SK-N-SH (cell line): ENCODE data around the gene CEP89. TPM values are rescaled to one million over a fixed set of nuclear protein-coding genes. Genes with fewer than 3 reads are reported as not detected.

Source experiments
- CTCF ChIA-PET: fragments of 300-600, 350-600 bp; formaldehyde crosslinking; extraction: SDS; loops from one replicate; lab custom pipeline; 2021; lab: Yijun Ruan, JAX
- POLR2A ChIA-PET: fragments of 350-600 bp; sonication (Branson Sonifier 250); formaldehyde crosslinking; extraction: SDS; loops from one replicate; lab custom pipeline; 2020; ENCODE audit warnings: antibody characterized with exemption, inconsistent platforms; lab: Yijun Ruan, JAX
- DNase-seq: peaks from one replicate; pipeline ENCODE4 v3.0.0; 2012
- H2AFZ ChIP-seq: fragments of 200-600 bp; sonication (generic); 2 replicates; pipeline ENCODE4 v1.8.1; 2016; ENCODE audit warnings: antibody characterized with exemption, mild to moderate bottlenecking, low read depth
- H3F3A ChIP-seq: fragments of 200-600 bp; sonication (generic); replicated peaks from 2 replicates; pipeline ENCODE3; 2016; ENCODE audit warnings: antibody characterized with exemption, mild to moderate bottlenecking; ENCODE audit not compliant: insufficient read depth
- H3K27ac ChIP-seq, 2 experiments: fragments of 200-500 bp in 1 of 2; fragments of 200-600 bp in 1 of 2; sonication (Bioruptor generic) in 1 of 2; sonication (generic), shearing (Covaris generic) in 1 of 2; 2 replicates each; pipeline versions ENCODE4 v1.5.1 to v1.6.1; 2014 to 2016; ENCODE audit warnings: low read depth in 2 of 2, inconsistent platforms in 1 of 2, low read length in 1 of 2, mild to moderate bottlenecking in 1 of 2, mixed read lengths in 1 of 2
- H3K27me3 ChIP-seq: fragments of 200-600 bp; sonication (generic), shearing (Covaris generic); 2 replicates; pipeline ENCODE4 v1.6.1; 2016; ENCODE audit warnings: mixed run types; ENCODE audit not compliant: insufficient read depth
- H3K36me3 ChIP-seq, 2 experiments: fragments of 200-500 bp in 1 of 2; fragments of 200-600 bp in 1 of 2; sonication (Bioruptor generic) in 1 of 2; sonication (generic) in 1 of 2; replicated peaks in 1 of 2; 2 replicates each; pipeline versions ENCODE3 to v1.5.1; 2014 to 2016; ENCODE audit warnings: low read length in 1 of 2, mild to moderate bottlenecking in 1 of 2; ENCODE audit not compliant: insufficient read depth in 2 of 2, control insufficient read depth in 1 of 2
- H3K4me1 ChIP-seq, 2 experiments: fragments of 200-500 bp in 1 of 2; fragments of 200-600 bp in 1 of 2; sonication (Bioruptor generic) in 1 of 2; sonication (generic), shearing (Covaris generic) in 1 of 2; 2 replicates each; pipeline versions ENCODE4 v1.5.1 to v1.6.1; 2014 to 2016; ENCODE audit warnings: low read depth in 1 of 2, low read length in 1 of 2, mixed run types in 1 of 2; ENCODE audit not compliant: insufficient read depth in 2 of 2, control insufficient read depth in 1 of 2
- H3K4me2 ChIP-seq: fragments of 200-600 bp; sonication (generic), shearing (Covaris generic); 2 replicates; pipeline ENCODE4 v1.6.1; 2017; ENCODE audit warnings: mixed run types
- H3K4me3 ChIP-seq, 2 experiments: fragments of 200-500 bp in 1 of 2; fragments of 200-600 bp in 1 of 2; sonication (Bioruptor generic) in 1 of 2; sonication (generic), shearing (Covaris generic) in 1 of 2; 2 replicates each; pipeline versions ENCODE4 v1.5.1 to v1.8.1; 2014 to 2016; ENCODE audit warnings: low read depth in 2 of 2, inconsistent platforms in 1 of 2, low read length in 1 of 2, mild to moderate bottlenecking in 1 of 2, mixed read lengths in 1 of 2, moderate library complexity in 1 of 2
- H3K79me2 ChIP-seq: fragments of 200-600 bp; sonication (generic); 2 replicates; pipeline ENCODE4 v1.8.1; 2017; ENCODE audit warnings: mild to moderate bottlenecking; ENCODE audit not compliant: insufficient read depth
- H3K9ac ChIP-seq: fragments of 200-600 bp; sonication (generic); 2 replicates; pipeline ENCODE4 v1.6.1; 2017; ENCODE audit warnings: mixed run types
- H3K9me2 ChIP-seq: fragments of 200-600 bp; sonication (generic); 2 replicates; pipeline ENCODE4 v1.6.1; 2017; ENCODE audit warnings: mixed run types
- H3K9me3 ChIP-seq: fragments of 200-600 bp; sonication (generic); 2 replicates; pipeline ENCODE4 v1.6.1; 2017; ENCODE audit warnings: mixed run types, mild to moderate bottlenecking, moderate library complexity
- H4K20me1 ChIP-seq: fragments of 200-600 bp; sonication (generic); 2 replicates; pipeline ENCODE4 v1.6.1; 2017; ENCODE audit warnings: mild to moderate bottlenecking, mixed run types; ENCODE audit not compliant: insufficient read depth
- ELF1 ChIP-seq: IDR thresholded peaks from 2 replicates; pipeline ENCODE4 v1.4.0; 2012
- EP300 ChIP-seq, 2 experiments: IDR thresholded peaks; 2 replicates each; pipeline versions ENCODE4 v1.4.0 to v1.6.1; 2012; ENCODE audit warnings: borderline replicate concordance in 1 of 2, low read depth in 1 of 2, low read length in 1 of 2
- EZH2phosphoT487 ChIP-seq: fragments of 200-600 bp; sonication (generic); IDR thresholded peaks from 2 replicates; pipeline ENCODE4 v1.6.1; 2017; ENCODE audit warnings: low read depth, mixed run types, mild to moderate bottlenecking, antibody characterized with exemption, moderate library complexity, borderline replicate concordance
- FOXJ3 ChIP-seq: sonication (generic); formaldehyde crosslinking; IDR thresholded peaks from 2 replicates; pipeline ENCODE4 v1.5.1; 2020; ENCODE audit warnings: mild to moderate bottlenecking, missing genetic modification reagents
- JUND ChIP-seq: IDR thresholded peaks from 2 replicates; pipeline ENCODE4 v1.4.0; 2012
- MEF2A ChIP-seq: IDR thresholded peaks from 2 replicates; pipeline ENCODE4 v1.4.0; 2012; ENCODE audit warnings: low read depth, borderline replicate concordance
- NFIC ChIP-seq: IDR thresholded peaks from 2 replicates; pipeline ENCODE4 v1.4.0; 2012; ENCODE audit warnings: borderline replicate concordance
- RCOR1 ChIP-seq: fragments of 150-350 bp; IDR thresholded peaks from 2 replicates; pipeline ENCODE4 v1.6.1; 2017; ENCODE audit warnings: antibody characterized with exemption, low read length
- RFX5 ChIP-seq: IDR thresholded peaks from 2 replicates; pipeline ENCODE4 v1.6.1; 2012; ENCODE audit warnings: mild to moderate bottlenecking, improper control_type of control experiment, low read length
- RXRA ChIP-seq: IDR thresholded peaks from 2 replicates; pipeline ENCODE4 v1.4.0; 2012; ENCODE audit warnings: low read depth, mild to moderate bottlenecking, borderline replicate concordance
- TEAD4 ChIP-seq: IDR thresholded peaks from 2 replicates; pipeline ENCODE4 v1.4.0; 2012; ENCODE audit warnings: mild to moderate bottlenecking, borderline replicate concordance; ENCODE audit not compliant: insufficient read depth
- YY1 ChIP-seq: IDR thresholded peaks from 2 replicates; pipeline ENCODE4 v1.4.0; 2012; ENCODE audit warnings: low read depth, mild to moderate bottlenecking
- whole genome bisulfite sequencing: methylation state at CpG from one replicate; pipeline ENCODE4 v1.1.6; 2017; ENCODE audit warnings: low lambda C conversion rate; 5-methylcytosine and 5-hydroxymethylcytosine counted together
- polyA plus RNA-seq, 3 experiments: library from polyadenylated mRNA; depleted of rRNA; stranded (reverse); fragments of >200 nt; gene quantifications; 2 replicates each; pipeline ENCODE4 v1.2.3, GENCODE V29; 2012
- small RNA-seq, 7 experiments: library from RNA; depleted of rRNA; stranded (forward); fragments of <200 nt; gene quantifications; one replicate each; pipeline ENCODE3, GENCODE V24; 2012
- TF ChIP-seq, protein P1 (sequence below): IDR thresholded peaks from 2 replicates; pipeline ENCODE4 v1.4.0; 2012; ENCODE audit warnings: low read depth, borderline replicate concordance

The CEP89 gene
- polyA plus RNA-seq, 1 of the 3 experiments (the other 2 are of a cell fraction) = 16.4 TPM

DNA sequence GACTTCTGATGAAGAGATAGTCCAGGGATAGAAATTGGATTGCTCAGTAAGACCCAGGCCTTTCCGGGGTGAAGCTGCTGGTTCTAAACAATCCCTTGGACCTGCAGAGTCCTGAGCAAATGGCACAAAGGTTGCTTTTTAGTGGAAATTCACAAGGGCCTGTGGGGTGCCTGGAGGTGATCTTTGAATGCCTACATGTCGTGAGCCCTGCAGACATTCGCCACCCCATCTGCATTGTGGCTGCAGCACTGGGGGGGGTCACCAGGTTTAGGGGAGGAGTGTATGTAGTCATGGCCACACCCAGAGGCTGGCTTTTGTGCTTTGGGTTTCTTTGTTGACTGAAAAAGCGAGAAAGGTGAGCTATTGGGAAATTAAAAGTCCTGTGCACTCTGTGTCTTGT, 143.6 kb downstream of the CEP89 start:
- Histone ChIP-seq H3K9me2 (no peaks in the 10 kb centered on the region), H3K36me3 (no peaks in the 10 kb centered on the region), H3K9me3 (no peaks in the 10 kb centered on the region), H2AFZ (no peak overlapping the region), H3K27ac (no peak overlapping the region), H3K4me3 (no peak overlapping the region), H3K4me2 (no peak overlapping the region), H3K4me1 (peaks cover 0 to 14% of the 10 kb centered on the region in 2 experiments; a peak in 1 of 4 replicates), H3K79me2 (no peaks in the 10 kb centered on the region), H3F3A (no peaks in the 10 kb centered on the region), H3K9ac (no peak overlapping the region), H4K20me1 (no peaks in the 10 kb centered on the region), H3K27me3 (peaks cover 6% of the 10 kb centered on the region; the same call in 1 of the 2 replicates)
- no peak for DNase-seq
- POLR2A ChIA-PET = no interaction called here
- 68% methylated on average over 4 of the region's 4 CpGs for WGBS
- TF ChIP-seq, protein P1, sequence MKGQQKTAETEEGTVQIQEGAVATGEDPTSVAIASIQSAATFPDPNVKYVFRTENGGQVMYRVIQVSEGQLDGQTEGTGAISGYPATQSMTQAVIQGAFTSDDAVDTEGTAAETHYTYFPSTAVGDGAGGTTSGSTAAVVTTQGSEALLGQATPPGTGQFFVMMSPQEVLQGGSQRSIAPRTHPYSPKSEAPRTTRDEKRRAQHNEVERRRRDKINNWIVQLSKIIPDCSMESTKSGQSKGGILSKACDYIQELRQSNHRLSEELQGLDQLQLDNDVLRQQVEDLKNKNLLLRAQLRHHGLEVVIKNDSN = no peak
- no peak for TF ChIP-seq FOXJ3 (CRISPR knock-in tag)
- TF ChIP-seq TEAD4 = no peak
- no peak for TF ChIP-seq ELF1
- no peak for TF ChIP-seq MEF2A
- no peak for TF ChIP-seq YY1
- no peak for TF ChIP-seq EZH2phosphoT487
- TF ChIP-seq JUND = no peak
- no peak for TF ChIP-seq RCOR1
- TF ChIP-seq EP300 (IDR thresholded peaks at IDR 0.05; ENCODE audit: borderline replicate concordance in 1 of 2, low read depth in 1 of 2, low read length in 1 of 2) = no peak
- TF ChIP-seq RXRA = no peak
- no peak for TF ChIP-seq RFX5
- TF ChIP-seq NFIC = no peak
- CTCF ChIA-PET = interaction anchor here (1.3 kb wide), 1 partner anchor 19 kb away, joined by 3 read pairs; no protein-coding TSS in a partner anchor

Small RNA genes within 50 kb of the gene (small RNA-seq; reads per million reads assigned to genes)
- 0 to 1.6 (median 0.13) reads per million in 7 experiments for gene RN7SKP22

Other genes with a start within 250 kb of the CEP89 start
- gene SLC7A9, start 102.2 kb downstream of the CEP89 start, polyA plus RNA-seq (2012; rRNA removed) = not detected in 2 replicates
- 3.3 and 3.9 TPM in 2 replicates for gene FAAP24, start 284 bp upstream of the CEP89 start, polyA plus RNA-seq (2012; rRNA removed)
- 7.0 and 9.2 TPM in 2 replicates for gene RHPN2, start 92.9 kb upstream of the CEP89 start, polyA plus RNA-seq (2012; rRNA removed)
- gene GPATCH1, start 109.2 kb upstream of the CEP89 start, polyA plus RNA-seq (2012; rRNA removed) = 5.9 and 6.3 TPM in 2 replicates
- 0.03 TPM in 1 of 2 replicates, not detected in the other for gene WDR88, start 160.2 kb upstream of the CEP89 start, polyA plus RNA-seq (2012; rRNA removed)
- 7.5 and 8.2 TPM in 2 replicates for gene LRP3, start 222.4 kb upstream of the CEP89 start, polyA plus RNA-seq (2012; rRNA removed)